Kidney epithelial cell (primary cell): ENCODE measurements around the gene TNFRSF1B. TPM values are rescaled to one million over a fixed set of nuclear protein-coding genes. Genes with fewer than 3 reads are reported as not detected.

Experiments
- DNase-seq: peaks from one replicate; pipeline ENCODE4 v3.0.0-alpha.2; 2010; ENCODE audit warnings: low read depth
- H3K27me3 ChIP-seq: 2 replicates; pipeline ENCODE4 v1.6.0; 2011; ENCODE audit warnings: low read length; ENCODE audit not compliant: control insufficient read depth, insufficient read depth
- H3K36me3 ChIP-seq: 2 replicates; pipeline ENCODE4 v1.5.1; 2011; ENCODE audit warnings: low read length; ENCODE audit not compliant: control insufficient read depth, insufficient read depth
- H3K4me3 ChIP-seq: 2 replicates; pipeline ENCODE4 v1.5.1; 2011; ENCODE audit warnings: low read depth, mild to moderate bottlenecking, control low read depth, low read length
- total RNA-seq: library from RNA; depleted of rRNA; stranded (reverse); fragments of >200 nt; gene quantifications from 2 replicates; pipeline ENCODE4 v1.2.3, GENCODE V29; 2015
- TF ChIP-seq, protein P1 (sequence below): IDR thresholded peaks from 2 replicates; pipeline ENCODE4 v1.5.1; 2011; ENCODE audit warnings: mild to moderate bottlenecking, moderate library complexity, low read length, control low read depth, inconsistent platforms; ENCODE audit not compliant: insufficient read depth, poor library complexity, severe bottlenecking

TNFRSF1B gene
- total RNA-seq, 1 donor from 2014 or later, result 0.21 TPM

DNA sequence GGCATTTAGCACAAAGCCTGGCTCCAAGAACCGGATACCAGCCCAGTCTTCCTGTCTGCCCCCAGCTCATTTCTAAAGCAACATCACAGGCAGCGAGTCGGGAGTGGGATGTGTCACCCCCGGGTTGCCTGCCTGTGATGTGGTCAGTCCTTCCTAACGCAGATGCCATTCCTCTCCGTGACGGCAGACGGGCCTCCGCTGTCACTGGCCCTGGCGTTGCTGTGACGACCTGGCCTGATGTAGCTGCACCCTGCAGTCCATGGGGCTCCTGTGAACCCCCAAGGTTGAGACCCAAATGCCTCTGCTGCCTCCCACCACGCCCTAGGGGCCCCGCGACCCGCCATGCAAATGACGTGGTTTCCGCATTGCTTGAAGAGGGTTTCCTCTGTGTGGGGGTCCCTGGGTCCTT, 12.3 kb downstream of the TNFRSF1B start:
- peaks cover 14% of the 10 kb centered on the region for H3K27me3 ChIP-seq
- TF ChIP-seq, protein P1, sequence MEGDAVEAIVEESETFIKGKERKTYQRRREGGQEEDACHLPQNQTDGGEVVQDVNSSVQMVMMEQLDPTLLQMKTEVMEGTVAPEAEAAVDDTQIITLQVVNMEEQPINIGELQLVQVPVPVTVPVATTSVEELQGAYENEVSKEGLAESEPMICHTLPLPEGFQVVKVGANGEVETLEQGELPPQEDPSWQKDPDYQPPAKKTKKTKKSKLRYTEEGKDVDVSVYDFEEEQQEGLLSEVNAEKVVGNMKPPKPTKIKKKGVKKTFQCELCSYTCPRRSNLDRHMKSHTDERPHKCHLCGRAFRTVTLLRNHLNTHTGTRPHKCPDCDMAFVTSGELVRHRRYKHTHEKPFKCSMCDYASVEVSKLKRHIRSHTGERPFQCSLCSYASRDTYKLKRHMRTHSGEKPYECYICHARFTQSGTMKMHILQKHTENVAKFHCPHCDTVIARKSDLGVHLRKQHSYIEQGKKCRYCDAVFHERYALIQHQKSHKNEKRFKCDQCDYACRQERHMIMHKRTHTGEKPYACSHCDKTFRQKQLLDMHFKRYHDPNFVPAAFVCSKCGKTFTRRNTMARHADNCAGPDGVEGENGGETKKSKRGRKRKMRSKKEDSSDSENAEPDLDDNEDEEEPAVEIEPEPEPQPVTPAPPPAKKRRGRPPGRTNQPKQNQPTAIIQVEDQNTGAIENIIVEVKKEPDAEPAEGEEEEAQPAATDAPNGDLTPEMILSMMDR, result no peak
- DNase-seq, result peak; percentile 32
- H3K4me3 ChIP-seq, result no peak overlapping the region
- no peaks in the 10 kb centered on the region for H3K36me3 ChIP-seq

DNA sequence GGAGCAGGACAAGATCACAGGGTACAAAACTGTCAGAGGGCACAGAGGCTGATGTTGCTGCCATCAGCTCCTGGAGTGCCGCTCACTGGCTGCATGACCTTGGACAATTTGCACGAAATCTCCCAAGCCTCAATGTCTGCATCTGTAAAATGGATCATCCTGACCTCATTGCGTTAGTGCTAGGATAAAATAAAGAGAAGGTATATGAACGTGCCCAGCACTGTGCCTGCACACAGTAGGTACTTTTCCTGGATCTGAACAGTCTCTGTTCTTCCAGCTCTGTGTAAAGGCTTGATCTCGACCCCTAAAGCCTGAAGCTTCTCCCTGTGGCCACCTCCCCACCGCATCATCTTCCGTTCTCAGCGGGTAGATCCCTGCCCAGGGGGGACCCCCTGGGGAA, 12.9 kb downstream of the TNFRSF1B start:
- DNase-seq, result no peak
- no peak overlapping the region for H3K4me3 ChIP-seq
- TF ChIP-seq, protein P1, result no peak
- peaks cover 14% of the 10 kb centered on the region for H3K27me3 ChIP-seq
- no peaks in the 10 kb centered on the region for H3K36me3 ChIP-seq

DNA sequence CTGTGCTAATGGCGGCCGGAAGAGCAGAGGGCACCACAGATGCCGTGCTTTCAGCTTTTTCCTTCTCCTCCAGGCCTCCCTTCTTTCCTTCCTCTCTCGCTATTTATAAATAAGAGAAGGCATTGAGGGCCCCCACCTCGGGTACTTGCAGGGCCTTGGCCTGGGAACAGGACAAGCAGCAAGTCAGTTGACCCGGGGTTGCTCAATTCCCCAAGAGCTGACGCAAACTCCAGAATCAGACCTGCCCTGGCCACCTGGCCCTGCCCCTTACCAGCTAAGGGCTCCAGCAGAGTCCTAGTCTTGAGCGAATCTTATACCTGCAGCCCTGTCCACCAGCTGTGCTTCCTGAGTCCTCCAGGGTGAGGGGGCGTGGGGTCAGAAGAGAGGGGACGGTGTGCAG, 13.5 kb downstream of the TNFRSF1B start:
- no peak overlapping the region for H3K4me3 ChIP-seq
- H3K36me3 ChIP-seq, result no peaks in the 10 kb centered on the region
- TF ChIP-seq, protein P1, result no peak
- DNase-seq, result no peak
- H3K27me3 ChIP-seq, result peaks cover 14% of the 10 kb centered on the region

DNA sequence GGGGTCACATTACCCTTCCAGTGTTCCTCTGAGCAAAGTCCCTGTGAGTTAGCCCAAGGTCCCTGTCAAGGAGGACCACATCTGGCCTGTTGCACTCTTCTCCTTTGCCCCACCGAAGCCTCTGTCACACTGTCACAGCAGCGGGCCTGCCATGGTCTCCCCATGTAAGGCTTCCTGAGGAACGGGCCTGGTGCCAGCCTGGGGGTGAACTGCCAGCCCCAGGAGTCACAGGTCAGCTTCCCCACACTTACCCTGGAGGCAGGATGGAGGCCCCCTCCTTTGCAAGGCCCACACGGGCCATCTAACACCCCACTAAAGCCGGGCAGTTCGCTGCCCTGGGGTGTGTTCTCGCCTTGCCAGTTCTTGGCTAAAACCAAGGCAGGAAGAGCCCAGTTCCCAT, 14.1 kb downstream of the TNFRSF1B start:
- TF ChIP-seq, protein P1, result no peak
- no peak for DNase-seq
- Histone ChIP-seq H3K36me3 (no peaks in the 10 kb centered on the region), H3K27me3 (peaks cover 15% of the 10 kb centered on the region), H3K4me3 (no peak overlapping the region)

DNA sequence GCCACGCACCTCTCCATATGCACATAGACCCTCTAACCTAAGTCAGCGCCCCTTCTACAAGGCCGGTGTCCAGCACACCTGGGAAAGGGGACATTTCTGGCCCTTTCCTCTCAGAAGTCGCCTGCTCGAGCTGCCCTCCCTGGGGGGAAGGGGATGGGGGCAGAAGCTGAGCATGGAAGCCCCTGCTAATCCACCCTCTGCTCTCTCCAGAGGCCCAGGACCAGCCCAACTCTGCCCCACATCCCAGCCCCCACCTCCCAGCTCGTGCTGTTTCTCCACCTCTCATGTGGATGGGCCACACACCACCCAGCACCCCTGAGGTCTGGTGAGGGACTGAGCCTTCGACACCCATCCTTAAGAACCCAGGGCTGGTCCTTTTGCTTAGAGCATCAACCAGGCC, 14.8 kb downstream of the TNFRSF1B start:
- TF ChIP-seq, protein P1, result no peak
- DNase-seq, result no peak
- H3K36me3 ChIP-seq, result no peaks in the 10 kb centered on the region
- H3K27me3 ChIP-seq, result peaks cover 16% of the 10 kb centered on the region
- H3K4me3 ChIP-seq, result no peak overlapping the region

DNA sequence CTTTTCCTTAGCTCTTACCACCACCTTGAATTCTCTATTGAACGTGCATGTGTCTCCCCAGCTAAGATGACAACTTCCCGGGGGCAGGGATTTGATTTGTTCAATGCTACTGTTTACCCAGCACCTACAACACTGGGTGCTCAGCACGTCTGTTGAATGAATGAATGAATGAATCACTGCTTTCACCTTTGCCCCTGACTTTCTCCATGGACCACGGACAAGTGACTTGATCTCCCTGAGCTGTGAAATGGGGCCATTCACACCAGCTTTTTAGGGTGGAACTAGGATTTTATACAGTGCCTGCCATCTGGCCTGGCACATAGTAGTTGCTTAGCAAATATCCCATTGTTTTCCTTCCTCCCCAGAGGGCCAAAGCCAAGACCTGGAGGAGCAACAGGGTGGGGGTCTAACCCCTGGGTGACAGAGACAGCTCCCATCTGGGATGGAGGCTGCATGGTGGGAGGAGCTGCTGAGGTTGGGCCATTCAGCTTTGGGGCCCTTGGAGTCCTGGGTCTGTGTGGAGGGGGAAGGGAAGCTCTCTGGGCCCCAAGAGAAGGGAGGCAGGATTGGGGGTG, 15.7 kb downstream of the TNFRSF1B start:
- Histone ChIP-seq H3K4me3 (no peak overlapping the region), H3K27me3 (peaks cover 18% of the 10 kb centered on the region), H3K36me3 (no peaks in the 10 kb centered on the region)
- TF ChIP-seq, protein P1, result no peak
- no peak for DNase-seq
